ENCODE results near the gene TBC1D5. TPM values are rescaled to one million over a fixed set of nuclear protein-coding genes. Genes with fewer than 3 reads are reported as not detected.

TBC1D5 gene
- total and polyA plus RNA-seq, 2 donors (not counting 1 experiment from before 2014, with no cell fraction given) = 22.6 to 111 TPM

DNA sequence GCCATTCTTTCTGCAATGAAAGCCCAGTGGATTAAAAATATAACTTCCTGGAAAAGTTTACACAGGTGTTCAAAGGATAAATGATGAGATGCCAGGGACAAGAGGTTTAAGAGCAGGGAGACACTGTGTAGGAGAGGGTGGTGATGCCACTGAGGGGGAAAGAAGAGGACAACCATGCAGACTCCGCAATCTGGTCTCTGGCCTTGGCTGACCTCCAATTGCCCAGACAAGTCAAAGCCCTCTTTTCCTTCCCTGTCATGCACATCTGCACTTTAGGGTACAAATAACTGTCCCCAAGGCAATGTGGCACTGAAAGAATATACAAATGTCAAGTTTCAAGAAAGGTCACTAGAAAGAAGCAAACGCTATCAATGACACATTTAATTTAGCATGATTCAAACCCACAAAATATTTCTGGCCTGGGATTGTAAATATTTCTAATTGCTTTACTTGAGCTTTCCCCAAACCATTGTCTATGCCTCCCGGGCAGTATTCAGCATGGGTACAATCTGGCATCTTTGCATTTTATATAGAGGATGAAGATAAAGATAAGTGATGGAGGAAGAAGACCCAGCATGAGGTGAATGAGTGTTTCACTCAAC, 538.3 kb downstream of the TBC1D5 start:
- Histone ChIP-seq H3K4me1 (ENCODE audit: control insufficient read depth in 2 of 2, insufficient read depth in 2 of 2, low read length in 2 of 2) (no peaks in the 10 kb centered on the region), H3K79me2 (ENCODE audit: control insufficient read depth, insufficient read depth, low read length) (no peaks in the 10 kb centered on the region), H3K27ac (ENCODE audit: low read length in 2 of 2) (no peak overlapping the region), H2AFZ (ENCODE audit: insufficient read depth, low read depth, low read length, poor library complexity, severe bottlenecking) (no peak overlapping the region), H3K4me3 (ENCODE audit: control extremely low read depth in 1 of 5, extremely low read depth in 1 of 5, insufficient read depth in 1 of 5, low read depth in 2 of 5, low read length in 4 of 5) (no peak overlapping the region), H3K36me3 (replicated peaks in 1 of 2; ENCODE audit: control extremely low read depth in 1 of 2, control insufficient read depth in 1 of 2, extremely low read depth in 1 of 2, insufficient read depth in 2 of 2, low read length in 1 of 2) (peaks cover 0 to 32% of the 10 kb centered on the region in 2 experiments), H3K4me2 (replicated peaks; ENCODE audit: low read depth, low read length, poor library complexity, severe bottlenecking) (no peak overlapping the region), H4K20me1 (ENCODE audit: control insufficient read depth, insufficient read depth, low read length, poor library complexity, severe bottlenecking) (no peaks in the 10 kb centered on the region), H3K27me3 (replicated peaks in 1 of 4; ENCODE audit: control extremely low read depth in 1 of 4, control insufficient read depth in 3 of 4, insufficient read depth in 4 of 4, low read length in 3 of 4) (no peaks in the 10 kb centered on the region), H3K9ac (ENCODE audit: low read length) (no peak overlapping the region), H3K9me3 (ENCODE audit: control extremely low read depth in 1 of 3, control insufficient read depth in 2 of 3, insufficient read depth in 1 of 3, low read length in 2 of 3) (peaks cover 0 to 14% (median 14%) of the 10 kb centered on the region in 3 donors)
- no CpG with 5 or more reads among the region's 3 CpGs for WGBS (ENCODE audit: insufficient coverage)
- Mint-ChIP-seq H3K4me3 (no peak overlapping the region), H3K27ac (peak overlapping the region; percentile 37), H3K4me1 (peaks cover 5% of the 10 kb centered on the region), H3K27me3 (no peaks in the 10 kb centered on the region), H3K9me3 (ENCODE audit: insufficient read depth) (peaks cover 19% of the 10 kb centered on the region)
- CTCF ChIA-PET = no interaction called here
- intact Hi-C loops (cut with micrococcal nuclease) = no loop called here
- DNase-seq (no peak), ATAC-seq (ENCODE audit: low read depth) (no peak)
- POLR2A ChIA-PET = no interaction called here
- TF ChIP-seq EZH2 (IDR thresholded peaks at IDR 0.05; ENCODE audit: borderline replicate concordance, insufficient read depth, low read depth, low read length, poor library complexity, severe bottlenecking) = no peak
- no peak for TF ChIP-seq CTCF (IDR thresholded peaks at IDR 0.05)

DNA sequence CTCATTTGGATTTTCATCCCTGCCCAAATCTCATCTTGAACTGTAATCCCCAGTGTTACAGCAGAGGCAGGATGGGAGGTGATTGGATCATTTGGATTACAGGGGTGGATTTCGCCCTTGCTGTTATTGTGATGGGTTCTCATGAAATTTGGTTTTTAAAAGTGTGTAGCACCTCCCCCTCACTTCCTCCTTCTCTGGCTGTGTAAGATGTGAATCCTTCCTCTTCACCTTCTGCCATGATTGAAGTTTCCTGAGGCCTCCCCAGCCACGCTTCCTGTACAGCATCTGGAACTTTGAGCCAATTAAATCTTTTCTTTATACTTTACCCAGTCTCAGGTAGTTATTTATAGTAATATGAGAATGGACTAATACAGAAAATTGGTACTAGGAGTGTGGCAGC, 540.9 kb downstream of the TBC1D5 start:
- DNase-seq = no peak
- H3K79me2 ChIP-seq (ENCODE audit: control insufficient read depth, insufficient read depth, low read length) = no peaks in the 10 kb centered on the region
- peaks cover 3 to 4% of the 10 kb centered on the region in 2 donors for H3K4me1 ChIP-seq (ENCODE audit: control insufficient read depth in 2 of 2, insufficient read depth in 2 of 2, low read length in 2 of 2)
- no CpG with 5 or more reads among the region's 2 CpGs for WGBS (ENCODE audit: insufficient coverage)
- Mint-ChIP-seq H3K27me3 (no peaks in the 10 kb centered on the region), H3K4me3 (no peak overlapping the region), H3K27ac (peak overlapping the region; percentile 41), H3K4me1 (peaks cover 10% of the 10 kb centered on the region), H3K9me3 (ENCODE audit: insufficient read depth) (peaks cover 19% of the 10 kb centered on the region)
- ChIA-PET CTCF (no interaction called here), POLR2A (no interaction called here)
- TF ChIP-seq CTCF (IDR thresholded peaks at IDR 0.05) (no peak), EZH2 (IDR thresholded peaks at IDR 0.05; ENCODE audit: borderline replicate concordance, insufficient read depth, low read depth, low read length, poor library complexity, severe bottlenecking) (no peak)
- H3K27me3 ChIP-seq (replicated peaks in 1 of 4; ENCODE audit: control extremely low read depth in 1 of 4, control insufficient read depth in 3 of 4, insufficient read depth in 4 of 4, low read length in 3 of 4) = no peaks in the 10 kb centered on the region
- no peak overlapping the region for H3K9ac ChIP-seq (ENCODE audit: low read length)
- H4K20me1 ChIP-seq (ENCODE audit: control insufficient read depth, insufficient read depth, low read length, poor library complexity, severe bottlenecking) = no peaks in the 10 kb centered on the region
- no peak for ATAC-seq (ENCODE audit: low read depth)
- no peak overlapping the region for H3K4me2 ChIP-seq (replicated peaks; ENCODE audit: low read depth, low read length, poor library complexity, severe bottlenecking)
- peaks cover 0 to 14% (median 14%) of the 10 kb centered on the region in 3 donors for H3K9me3 ChIP-seq (ENCODE audit: control extremely low read depth in 1 of 3, control insufficient read depth in 2 of 3, insufficient read depth in 1 of 3, low read length in 2 of 3)
- H2AFZ ChIP-seq (ENCODE audit: insufficient read depth, low read depth, low read length, poor library complexity, severe bottlenecking) = no peak overlapping the region
- H3K36me3 ChIP-seq (replicated peaks in 1 of 2; ENCODE audit: control extremely low read depth in 1 of 2, control insufficient read depth in 1 of 2, extremely low read depth in 1 of 2, insufficient read depth in 2 of 2, low read length in 1 of 2) = peaks cover 0 to 27% of the 10 kb centered on the region in 2 experiments
- intact Hi-C loops (cut with micrococcal nuclease) = no loop called here
- H3K27ac ChIP-seq (ENCODE audit: low read length in 2 of 2) = no peak overlapping the region
- H3K4me3 ChIP-seq (ENCODE audit: control extremely low read depth in 1 of 5, extremely low read depth in 1 of 5, insufficient read depth in 1 of 5, low read depth in 2 of 5, low read length in 4 of 5) = no peak overlapping the region

Data from B cell (primary cell).